ENCODE data around the gene RD3L.

The RD3L gene

DNA sequence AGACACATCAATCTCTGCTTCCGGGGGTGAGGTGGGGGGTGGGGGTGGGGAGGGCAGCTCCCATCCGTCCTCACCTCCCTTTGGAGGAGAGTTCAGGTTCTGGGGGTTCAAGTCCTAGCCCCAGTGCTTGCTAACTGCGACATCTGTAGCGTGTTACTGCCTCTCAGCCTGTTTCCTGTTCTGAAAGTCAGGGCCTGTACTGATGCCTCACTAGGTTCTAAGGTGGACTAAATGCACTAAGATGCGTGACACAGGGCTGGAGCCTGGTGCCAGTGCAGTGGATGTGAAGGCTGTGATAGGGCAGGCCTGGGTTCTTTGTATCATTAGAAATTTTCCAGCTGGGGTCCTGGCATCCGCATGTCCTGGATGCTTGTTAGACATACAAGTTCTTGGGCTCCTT, 31.3 kb downstream of the RD3L start:
- TF ChIP-seq, protein P1, sequence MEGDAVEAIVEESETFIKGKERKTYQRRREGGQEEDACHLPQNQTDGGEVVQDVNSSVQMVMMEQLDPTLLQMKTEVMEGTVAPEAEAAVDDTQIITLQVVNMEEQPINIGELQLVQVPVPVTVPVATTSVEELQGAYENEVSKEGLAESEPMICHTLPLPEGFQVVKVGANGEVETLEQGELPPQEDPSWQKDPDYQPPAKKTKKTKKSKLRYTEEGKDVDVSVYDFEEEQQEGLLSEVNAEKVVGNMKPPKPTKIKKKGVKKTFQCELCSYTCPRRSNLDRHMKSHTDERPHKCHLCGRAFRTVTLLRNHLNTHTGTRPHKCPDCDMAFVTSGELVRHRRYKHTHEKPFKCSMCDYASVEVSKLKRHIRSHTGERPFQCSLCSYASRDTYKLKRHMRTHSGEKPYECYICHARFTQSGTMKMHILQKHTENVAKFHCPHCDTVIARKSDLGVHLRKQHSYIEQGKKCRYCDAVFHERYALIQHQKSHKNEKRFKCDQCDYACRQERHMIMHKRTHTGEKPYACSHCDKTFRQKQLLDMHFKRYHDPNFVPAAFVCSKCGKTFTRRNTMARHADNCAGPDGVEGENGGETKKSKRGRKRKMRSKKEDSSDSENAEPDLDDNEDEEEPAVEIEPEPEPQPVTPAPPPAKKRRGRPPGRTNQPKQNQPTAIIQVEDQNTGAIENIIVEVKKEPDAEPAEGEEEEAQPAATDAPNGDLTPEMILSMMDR (IDR thresholded peaks at IDR 0.05) = no peak
- Mint-ChIP-seq H3K27me3 (ENCODE audit: low read depth, poor library complexity) (no peaks in the 10 kb centered on the region), H3K27ac (no peak overlapping the region), H3K36me3 (ENCODE audit: low read depth) (peaks cover 49% of the 10 kb centered on the region), H3K9me3 (no peaks in the 10 kb centered on the region), H3K4me3 (no peak overlapping the region), H3K4me1 (peaks cover 13% of the 10 kb centered on the region)
- DNase-seq = no peak

DNA sequence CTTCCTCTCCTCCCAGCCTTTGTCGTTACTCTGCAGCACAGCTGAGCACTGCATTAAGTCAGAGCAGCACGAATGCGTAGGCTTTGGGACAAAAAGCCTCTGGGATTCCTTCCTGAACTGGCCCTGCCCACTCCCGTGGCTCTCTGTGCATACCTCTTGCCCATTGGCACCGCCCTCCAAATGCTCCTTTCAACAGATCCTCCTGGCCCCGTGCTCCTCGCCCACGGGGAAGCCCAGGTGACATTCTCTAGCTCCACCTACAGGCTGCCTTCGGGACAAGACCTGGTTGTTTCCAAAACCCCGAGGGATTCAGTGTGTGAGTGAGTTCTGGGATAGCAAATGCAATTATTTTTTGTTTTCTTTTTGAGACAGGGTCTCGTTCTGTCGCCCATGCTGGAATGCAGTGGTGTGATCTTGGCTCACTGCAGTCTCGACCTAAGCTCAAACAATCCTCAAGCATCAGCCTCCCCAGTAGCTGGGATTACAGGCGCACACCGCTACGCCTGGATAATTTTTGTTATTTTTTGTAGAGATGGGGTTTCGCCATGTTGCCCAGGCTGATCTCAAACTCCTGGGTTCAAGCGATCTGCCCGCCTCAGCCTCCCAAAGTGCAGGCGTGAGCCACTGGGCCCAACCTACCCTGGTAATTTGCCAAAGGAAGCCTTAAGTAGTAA, 31.9 kb downstream of the RD3L start:
- Mint-ChIP-seq H3K27me3 (ENCODE audit: low read depth, poor library complexity) (no peaks in the 10 kb centered on the region), H3K27ac (peak overlapping the region; percentile 33), H3K4me1 (peaks cover 18% of the 10 kb centered on the region), H3K36me3 (ENCODE audit: low read depth) (peaks cover 44% of the 10 kb centered on the region), H3K4me3 (peak overlapping the region; percentile 56), H3K9me3 (no peaks in the 10 kb centered on the region)
- TF ChIP-seq, protein P1 (IDR thresholded peaks at IDR 0.05) = peak; percentile 70
- DNase-seq = peak; percentile 78

- Mint-ChIP-seq H3K27me3 (ENCODE audit: low read depth, poor library complexity) (no peaks in the 10 kb centered on the region), H3K36me3 (ENCODE audit: low read depth) (peaks cover 40% of the 10 kb centered on the region), H3K4me3 (peak overlapping the region; percentile 56), H3K4me1 (peaks cover 18% of the 10 kb centered on the region), H3K27ac (no peak overlapping the region), H3K9me3 (no peaks in the 10 kb centered on the region)
- TF ChIP-seq, protein P1 (IDR thresholded peaks at IDR 0.05) = no peak
- DNase-seq = no peak
These were observed 32.6 kb downstream of the RD3L start for GRCh38 chr14:103909531-103910261.

- no peak overlapping the region for H3K27ac Mint-ChIP-seq
- DNase-seq = no peak
- TF ChIP-seq, protein P1 (IDR thresholded peaks at IDR 0.05) = no peak
- no peak overlapping the region for H3K4me3 Mint-ChIP-seq
- peaks cover 18% of the 10 kb centered on the region for H3K4me1 Mint-ChIP-seq
- H3K9me3 Mint-ChIP-seq = no peaks in the 10 kb centered on the region
- peaks cover 36% of the 10 kb centered on the region for H3K36me3 Mint-ChIP-seq (ENCODE audit: low read depth)
- no peaks in the 10 kb centered on the region for H3K27me3 Mint-ChIP-seq (ENCODE audit: low read depth, poor library complexity)
These were observed 33.7 kb downstream of the RD3L start for GRCh38 chr14:103908580-103908979.

GRCh38 chr14:103905842-103906456, 36.4 kb downstream of the RD3L start:
- Mint-ChIP-seq H3K9me3 (no peaks in the 10 kb centered on the region), H3K4me3 (no peak overlapping the region), H3K36me3 (ENCODE audit: low read depth) (peaks cover 15% of the 10 kb centered on the region), H3K27me3 (ENCODE audit: low read depth, poor library complexity) (peaks cover 3% of the 10 kb centered on the region), H3K27ac (no peak overlapping the region), H3K4me1 (peaks cover 18% of the 10 kb centered on the region)
- TF ChIP-seq, protein P1 (IDR thresholded peaks at IDR 0.05) = no peak
- DNase-seq = peak; percentile 43
